LNCAP (cell line): ENCODE data around the gene GFOD2.

Source experiments
- TF ChIP-seq, protein P1 (sequence below): fragments of 450-650 bp; IDR thresholded peaks from 2 replicates; pipeline ENCODE4 v1.5.1; 2017; ENCODE audit warnings: mild to moderate bottlenecking

The GFOD2 gene, protein sequence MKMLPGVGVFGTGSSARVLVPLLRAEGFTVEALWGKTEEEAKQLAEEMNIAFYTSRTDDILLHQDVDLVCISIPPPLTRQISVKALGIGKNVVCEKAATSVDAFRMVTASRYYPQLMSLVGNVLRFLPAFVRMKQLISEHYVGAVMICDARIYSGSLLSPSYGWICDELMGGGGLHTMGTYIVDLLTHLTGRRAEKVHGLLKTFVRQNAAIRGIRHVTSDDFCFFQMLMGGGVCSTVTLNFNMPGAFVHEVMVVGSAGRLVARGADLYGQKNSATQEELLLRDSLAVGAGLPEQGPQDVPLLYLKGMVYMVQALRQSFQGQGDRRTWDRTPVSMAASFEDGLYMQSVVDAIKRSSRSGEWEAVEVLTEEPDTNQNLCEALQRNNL

DNA sequence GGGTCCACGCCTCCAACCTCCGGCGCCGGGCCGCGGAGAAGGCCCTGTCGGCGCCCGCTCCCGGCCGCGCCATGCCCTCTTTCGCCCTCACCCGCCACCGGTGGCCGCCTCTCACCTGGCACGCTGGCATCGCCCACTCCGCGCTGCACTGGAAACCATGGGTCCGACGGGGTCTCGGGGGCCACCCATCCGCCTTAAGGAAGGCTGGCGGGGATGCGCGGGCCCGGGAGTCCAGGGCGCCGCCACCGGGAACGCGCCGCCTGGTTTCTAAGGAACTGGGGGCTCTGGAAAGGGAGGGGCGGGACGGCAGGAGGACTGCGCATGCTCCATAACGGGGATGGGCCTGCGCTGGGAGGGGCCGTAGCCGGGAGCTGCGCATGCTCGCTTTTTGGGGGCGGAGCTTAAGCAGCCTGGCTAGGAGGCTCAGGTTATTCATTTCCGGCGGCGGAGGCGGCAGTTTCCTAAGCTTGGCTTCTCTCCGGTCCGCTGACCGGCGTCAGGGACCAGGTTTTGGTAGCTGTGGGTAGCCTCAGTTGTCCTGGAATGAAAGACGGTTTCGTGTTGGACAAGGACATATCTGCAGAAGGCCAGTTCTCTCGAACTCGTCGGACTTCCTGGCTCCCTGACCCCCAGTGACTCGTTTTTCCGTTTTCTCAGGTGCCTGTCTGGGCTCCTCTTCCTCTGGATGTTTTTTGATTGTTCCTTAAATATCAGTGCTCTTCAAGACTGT is at the start of gene GFOD2:
Gene GFOD2 (minus strand): TSS at position 269 of the 730 bp plus-strand sequence. CDS start 33,601 bp downstream, outside the sequence.
- TF ChIP-seq, protein P1, sequence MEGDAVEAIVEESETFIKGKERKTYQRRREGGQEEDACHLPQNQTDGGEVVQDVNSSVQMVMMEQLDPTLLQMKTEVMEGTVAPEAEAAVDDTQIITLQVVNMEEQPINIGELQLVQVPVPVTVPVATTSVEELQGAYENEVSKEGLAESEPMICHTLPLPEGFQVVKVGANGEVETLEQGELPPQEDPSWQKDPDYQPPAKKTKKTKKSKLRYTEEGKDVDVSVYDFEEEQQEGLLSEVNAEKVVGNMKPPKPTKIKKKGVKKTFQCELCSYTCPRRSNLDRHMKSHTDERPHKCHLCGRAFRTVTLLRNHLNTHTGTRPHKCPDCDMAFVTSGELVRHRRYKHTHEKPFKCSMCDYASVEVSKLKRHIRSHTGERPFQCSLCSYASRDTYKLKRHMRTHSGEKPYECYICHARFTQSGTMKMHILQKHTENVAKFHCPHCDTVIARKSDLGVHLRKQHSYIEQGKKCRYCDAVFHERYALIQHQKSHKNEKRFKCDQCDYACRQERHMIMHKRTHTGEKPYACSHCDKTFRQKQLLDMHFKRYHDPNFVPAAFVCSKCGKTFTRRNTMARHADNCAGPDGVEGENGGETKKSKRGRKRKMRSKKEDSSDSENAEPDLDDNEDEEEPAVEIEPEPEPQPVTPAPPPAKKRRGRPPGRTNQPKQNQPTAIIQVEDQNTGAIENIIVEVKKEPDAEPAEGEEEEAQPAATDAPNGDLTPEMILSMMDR: no peak

DNA sequence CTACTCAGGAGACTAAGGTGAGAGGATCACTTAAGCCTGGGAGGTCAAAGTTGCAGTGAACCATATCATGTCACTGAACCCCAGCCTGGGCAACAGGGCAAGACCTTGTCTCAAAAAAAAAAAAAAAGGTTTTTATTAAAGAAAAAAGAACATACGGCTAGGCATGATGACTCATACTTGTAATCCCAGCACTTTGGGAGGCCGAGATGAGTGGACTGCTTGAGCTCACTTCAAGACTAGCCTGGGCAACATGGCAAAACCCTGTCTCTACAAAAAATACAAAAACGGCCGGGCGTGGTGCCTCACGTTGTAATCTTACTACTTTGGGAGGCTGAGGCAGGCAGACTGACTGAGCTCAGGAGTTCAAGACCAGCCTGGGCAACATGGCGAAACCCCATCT is 48.8 kb upstream of the GFOD2 start:
- TF ChIP-seq, protein P1: no peak

DNA sequence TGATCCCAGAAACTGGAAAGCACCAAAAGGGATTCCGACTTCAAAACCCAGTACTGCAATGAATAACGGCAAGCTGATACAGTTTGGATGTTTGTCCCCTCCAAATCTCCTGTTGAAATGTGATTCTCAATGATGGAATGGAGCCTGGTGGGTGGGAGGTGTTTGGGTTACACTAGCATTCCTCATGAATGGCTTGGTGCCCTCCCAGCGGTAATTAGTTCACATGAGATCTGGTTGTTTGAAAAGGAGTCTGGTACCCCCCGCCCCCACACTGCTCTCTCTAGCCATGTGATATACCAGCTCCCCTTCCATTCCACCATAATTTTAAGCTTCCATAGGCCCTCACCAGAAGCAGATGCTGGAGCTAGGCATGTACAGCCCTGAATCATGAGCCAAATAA is 47.2 kb upstream of the GFOD2 start:
- TF ChIP-seq, protein P1: no peak

DNA sequence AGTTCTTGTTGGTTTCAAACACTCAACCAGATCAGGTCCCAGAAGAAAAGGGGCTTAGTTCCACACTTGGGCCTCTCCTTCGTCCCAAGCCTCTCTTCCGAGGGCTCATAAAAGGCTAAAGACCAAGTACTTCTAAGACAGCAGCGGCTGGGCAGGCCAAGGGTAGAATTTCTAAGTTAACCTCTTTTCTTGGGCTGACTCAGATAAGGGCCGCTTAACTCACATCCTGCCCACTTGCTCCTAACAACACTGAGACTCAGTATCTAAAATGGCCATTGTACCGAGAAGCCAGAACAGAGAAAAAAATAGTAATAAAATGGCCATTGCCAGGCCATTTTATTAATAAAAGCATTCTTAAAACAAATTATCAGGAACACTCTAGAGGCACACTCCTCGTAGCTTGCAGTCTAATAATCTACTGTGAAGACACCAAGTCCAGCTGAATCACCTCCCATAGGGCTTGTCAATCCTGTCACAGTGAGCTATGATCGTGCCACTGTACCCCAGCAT is 45.1 kb upstream of the GFOD2 start:
- TF ChIP-seq, protein P1: no peak

DNA sequence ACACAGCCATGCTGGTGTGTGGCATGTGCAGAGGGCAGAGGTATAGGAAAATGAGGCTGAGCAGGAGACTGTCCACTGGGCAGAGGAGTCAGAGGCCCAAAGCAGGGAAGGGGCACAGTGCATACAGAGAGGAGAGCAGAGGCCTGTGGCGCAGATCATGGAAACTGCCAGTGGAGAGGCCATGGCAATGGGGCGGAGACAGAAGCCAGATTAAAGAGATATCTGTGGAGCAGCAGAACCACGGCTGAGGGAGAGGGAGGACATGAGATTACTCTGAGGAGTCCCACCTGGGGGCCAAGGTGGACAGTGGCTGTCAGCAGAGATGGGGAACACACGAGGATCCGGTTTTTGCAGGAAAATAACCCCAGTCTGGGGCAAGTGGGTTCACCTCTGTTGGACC is 44.0 kb upstream of the GFOD2 start:
- TF ChIP-seq, protein P1: no peak

DNA sequence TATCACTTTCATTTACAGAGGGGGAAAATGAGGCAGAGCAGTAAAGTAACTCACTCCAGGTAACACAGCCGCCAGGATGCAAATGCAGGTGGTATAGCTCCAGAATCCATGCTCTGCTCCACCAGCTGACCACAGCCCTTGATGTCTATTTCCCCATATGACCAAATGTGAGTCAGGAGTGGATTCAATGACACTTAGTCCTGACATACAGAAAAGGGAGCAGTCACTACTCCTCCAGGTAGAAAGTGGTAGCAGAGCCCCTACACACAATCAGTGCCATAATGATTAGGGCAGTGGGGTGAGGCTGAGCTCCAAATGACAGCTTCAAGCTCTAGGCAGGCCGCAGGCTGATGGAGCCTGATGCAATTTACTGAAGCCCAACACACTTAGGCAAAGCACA is 43.3 kb upstream of the GFOD2 start:
- TF ChIP-seq, protein P1: no peak

DNA sequence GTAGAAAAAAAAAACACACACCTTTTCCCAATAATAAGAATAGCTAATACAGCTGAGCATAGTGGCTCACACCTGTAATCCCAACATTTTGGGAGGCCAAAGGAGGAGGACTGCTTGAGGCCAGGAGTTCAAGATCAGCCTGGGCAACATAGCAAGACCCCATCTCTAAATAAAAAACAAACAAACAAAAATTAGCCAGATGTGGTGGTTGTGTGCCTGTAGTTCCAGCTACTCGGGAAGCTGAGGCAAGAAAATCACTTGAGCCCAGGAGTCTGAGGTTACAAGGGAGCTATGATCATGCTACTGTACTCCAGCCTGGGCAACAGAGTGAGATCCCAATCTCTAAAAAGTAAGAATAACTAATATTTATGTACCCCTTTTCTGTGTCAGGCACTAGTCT is 42.8 kb upstream of the GFOD2 start:
- TF ChIP-seq, protein P1: no peak
